ENCODE data around the gene HDGF. TPM values are rescaled to one million over a fixed set of nuclear protein-coding genes. Genes with fewer than 3 reads are reported as not detected.
A peak's percentile ranks its signal among the peaks of the same experiment; 100 is the strongest.

The HDGF gene
- total and polyA plus RNA-seq, 9 of the 15 experiments (the other 6 are each of a cell fraction or from before 2014, with no cell fraction given), result 38.8 to 601 (median 400) TPM

DNA sequence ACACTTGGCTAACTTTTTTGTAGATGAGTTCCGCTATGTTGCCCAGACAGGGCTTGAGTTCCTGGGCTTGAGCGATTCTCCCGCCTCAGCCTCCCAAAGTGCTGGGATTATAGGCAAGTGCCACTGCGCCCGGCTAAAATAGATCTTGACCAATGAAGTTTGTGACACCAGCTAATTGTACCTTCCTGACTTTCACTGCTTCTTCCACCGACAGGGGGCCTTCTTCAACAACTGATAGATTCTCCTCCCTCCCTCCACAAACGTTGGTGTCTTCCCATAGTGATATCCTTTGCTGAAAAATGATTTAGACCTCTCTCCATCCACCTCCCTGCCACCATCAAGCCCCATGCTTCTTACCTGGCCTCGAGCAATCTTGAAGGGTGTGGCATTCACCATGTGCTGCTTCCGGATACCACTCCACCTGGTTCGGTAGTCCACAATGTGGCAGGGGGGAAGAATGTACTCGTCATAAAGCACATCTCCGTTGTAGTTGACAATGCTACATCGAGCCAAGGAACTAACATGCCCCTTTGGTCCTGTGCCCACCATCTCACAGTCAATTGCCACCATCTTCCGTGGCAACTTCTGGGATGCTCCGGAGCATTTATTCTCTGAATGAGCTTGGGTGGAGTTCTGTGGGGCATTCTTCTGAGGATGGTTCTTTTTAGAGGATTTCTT, 24.8 kb downstream of the HDGF start (continued):
- TF ChIP-seq, protein P1, sequence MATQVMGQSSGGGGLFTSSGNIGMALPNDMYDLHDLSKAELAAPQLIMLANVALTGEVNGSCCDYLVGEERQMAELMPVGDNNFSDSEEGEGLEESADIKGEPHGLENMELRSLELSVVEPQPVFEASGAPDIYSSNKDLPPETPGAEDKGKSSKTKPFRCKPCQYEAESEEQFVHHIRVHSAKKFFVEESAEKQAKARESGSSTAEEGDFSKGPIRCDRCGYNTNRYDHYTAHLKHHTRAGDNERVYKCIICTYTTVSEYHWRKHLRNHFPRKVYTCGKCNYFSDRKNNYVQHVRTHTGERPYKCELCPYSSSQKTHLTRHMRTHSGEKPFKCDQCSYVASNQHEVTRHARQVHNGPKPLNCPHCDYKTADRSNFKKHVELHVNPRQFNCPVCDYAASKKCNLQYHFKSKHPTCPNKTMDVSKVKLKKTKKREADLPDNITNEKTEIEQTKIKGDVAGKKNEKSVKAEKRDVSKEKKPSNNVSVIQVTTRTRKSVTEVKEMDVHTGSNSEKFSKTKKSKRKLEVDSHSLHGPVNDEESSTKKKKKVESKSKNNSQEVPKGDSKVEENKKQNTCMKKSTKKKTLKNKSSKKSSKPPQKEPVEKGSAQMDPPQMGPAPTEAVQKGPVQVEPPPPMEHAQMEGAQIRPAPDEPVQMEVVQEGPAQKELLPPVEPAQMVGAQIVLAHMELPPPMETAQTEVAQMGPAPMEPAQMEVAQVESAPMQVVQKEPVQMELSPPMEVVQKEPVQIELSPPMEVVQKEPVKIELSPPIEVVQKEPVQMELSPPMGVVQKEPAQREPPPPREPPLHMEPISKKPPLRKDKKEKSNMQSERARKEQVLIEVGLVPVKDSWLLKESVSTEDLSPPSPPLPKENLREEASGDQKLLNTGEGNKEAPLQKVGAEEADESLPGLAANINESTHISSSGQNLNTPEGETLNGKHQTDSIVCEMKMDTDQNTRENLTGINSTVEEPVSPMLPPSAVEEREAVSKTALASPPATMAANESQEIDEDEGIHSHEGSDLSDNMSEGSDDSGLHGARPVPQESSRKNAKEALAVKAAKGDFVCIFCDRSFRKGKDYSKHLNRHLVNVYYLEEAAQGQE (IDR thresholded peaks at IDR 0.05; ENCODE audit: borderline replicate concordance), result peak; percentile 81
- TF ChIP-seq, protein P1 (CRISPR knock-in tag; IDR thresholded peaks at IDR 0.05; ENCODE audit: low read depth), result no peak
- no peak for TF ChIP-seq RFX1 (IDR thresholded peaks at IDR 0.05)
- no peak for TF ChIP-seq COPS2 (conservative IDR thresholded peaks at IDR 0.05)
- 0 out of 2 replicates have a peak, but pooled peaks have one; percentile 11 for TF ChIP-seq EP300 (IDR thresholded peaks at IDR 0.05; ENCODE audit: low read length)
- no peak for TF ChIP-seq NFXL1 (CRISPR knock-in tag; IDR thresholded peaks at IDR 0.05)
- TF ChIP-seq JUNB (CRISPR knock-in tag; conservative IDR thresholded peaks at IDR 0.05), result no peak
- no peak for TF ChIP-seq ZNF12 (CRISPR knock-in tag; IDR thresholded peaks at IDR 0.05)
- no peak for TF ChIP-seq JUN (IDR thresholded peaks at IDR 0.05; ENCODE audit: borderline replicate concordance, low read depth, low read length)
- TF ChIP-seq JUN (CRISPR knock-in tag; IDR thresholded peaks at IDR 0.05; ENCODE audit: borderline replicate concordance), result no peak
- no peak for TF ChIP-seq ZNF644 (tag; IDR thresholded peaks at IDR 0.05; ENCODE audit: low read depth)
- TF ChIP-seq ARID1B (IDR thresholded peaks at IDR 0.05), result no peak
- no peak for TF ChIP-seq EGR1 (conservative IDR thresholded peaks at IDR 0.05)
- no peak for TF ChIP-seq THRAP3 (IDR thresholded peaks at IDR 0.05; ENCODE audit: borderline replicate concordance)
- TF ChIP-seq CCAR2 (IDR thresholded peaks at IDR 0.05; ENCODE audit: low read depth, low read length), result no peak

Measured in K562 (cell line).